PC-3 (cell line): ENCODE data around the gene ADARB2.

Experiments used
- EZH2phosphoT487 ChIP-seq: fragments of 300-600 bp; sonication (generic); IDR thresholded peaks from 2 replicates; pipeline ENCODE4 v1.6.1; 2018; ENCODE audit warnings: mild to moderate bottlenecking, antibody characterized with exemption, low read length, borderline replicate concordance
- TF ChIP-seq, protein P1 (sequence below): fragments of 300-600 bp; sonication (generic); conservative IDR thresholded peaks from 2 replicates; pipeline ENCODE4 v1.5.1; 2017; ENCODE audit warnings: antibody characterized with exemption, low read depth, mild to moderate bottlenecking, low read length

DNA sequence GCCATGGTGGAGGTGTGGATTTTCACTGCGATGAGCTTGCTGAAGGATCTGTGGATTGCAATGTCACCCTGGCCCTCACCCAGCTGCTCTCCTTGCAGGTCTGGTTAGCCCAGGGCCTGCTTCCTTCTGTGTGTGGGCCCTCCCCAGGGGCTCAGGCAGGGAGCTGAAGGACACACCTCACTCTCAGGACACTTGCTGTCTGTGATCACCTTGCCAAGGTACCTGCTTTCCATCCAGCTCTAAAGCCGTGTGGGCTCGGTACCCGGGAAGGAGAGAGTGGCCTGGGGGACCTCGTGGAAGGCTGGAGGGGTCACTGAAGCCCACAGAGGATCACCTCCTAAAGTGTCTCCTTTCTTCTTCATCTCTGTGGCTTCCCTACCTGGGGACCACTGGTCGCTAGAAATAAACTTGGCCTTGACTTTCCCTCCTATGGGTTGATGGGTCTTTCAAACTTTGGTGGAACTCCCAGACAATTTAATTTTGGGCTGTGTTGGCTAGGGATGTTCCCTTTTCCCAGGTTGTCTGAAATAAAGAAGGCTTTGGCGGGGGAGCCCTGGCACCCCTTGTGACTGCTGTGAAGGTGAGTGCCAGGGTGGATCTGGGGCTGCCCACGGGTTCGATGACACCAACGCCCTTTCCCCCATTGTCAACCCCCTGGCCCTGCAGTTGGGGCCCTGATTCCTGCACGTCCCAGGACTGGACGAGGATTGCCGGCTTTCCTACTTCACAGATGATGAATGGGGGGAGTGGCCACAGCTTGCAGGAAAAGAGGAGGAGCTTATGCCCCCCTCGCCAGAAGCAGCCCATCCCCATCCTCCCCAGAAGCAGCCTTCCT is 331.0 kb downstream of the ADARB2 start:
- TF ChIP-seq, protein P1, sequence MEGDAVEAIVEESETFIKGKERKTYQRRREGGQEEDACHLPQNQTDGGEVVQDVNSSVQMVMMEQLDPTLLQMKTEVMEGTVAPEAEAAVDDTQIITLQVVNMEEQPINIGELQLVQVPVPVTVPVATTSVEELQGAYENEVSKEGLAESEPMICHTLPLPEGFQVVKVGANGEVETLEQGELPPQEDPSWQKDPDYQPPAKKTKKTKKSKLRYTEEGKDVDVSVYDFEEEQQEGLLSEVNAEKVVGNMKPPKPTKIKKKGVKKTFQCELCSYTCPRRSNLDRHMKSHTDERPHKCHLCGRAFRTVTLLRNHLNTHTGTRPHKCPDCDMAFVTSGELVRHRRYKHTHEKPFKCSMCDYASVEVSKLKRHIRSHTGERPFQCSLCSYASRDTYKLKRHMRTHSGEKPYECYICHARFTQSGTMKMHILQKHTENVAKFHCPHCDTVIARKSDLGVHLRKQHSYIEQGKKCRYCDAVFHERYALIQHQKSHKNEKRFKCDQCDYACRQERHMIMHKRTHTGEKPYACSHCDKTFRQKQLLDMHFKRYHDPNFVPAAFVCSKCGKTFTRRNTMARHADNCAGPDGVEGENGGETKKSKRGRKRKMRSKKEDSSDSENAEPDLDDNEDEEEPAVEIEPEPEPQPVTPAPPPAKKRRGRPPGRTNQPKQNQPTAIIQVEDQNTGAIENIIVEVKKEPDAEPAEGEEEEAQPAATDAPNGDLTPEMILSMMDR = no peak
- no peak for TF ChIP-seq EZH2phosphoT487
